Astrocyte of the cerebellum (primary cell): ENCODE data around the gene UROS.

ENCODE experiments used
- DNase-seq: peaks from one replicate; pipeline ENCODE4 v3.0.0-alpha.2; 2011; ENCODE audit warnings: low read depth
- H3K4me3 ChIP-seq: 2 replicates; pipeline ENCODE4 v1.5.1; 2011; ENCODE audit warnings: mild to moderate bottlenecking, low read depth, low read length, moderate library complexity
- CTCF ChIP-seq: IDR thresholded peaks from 2 replicates; pipeline ENCODE4 v1.5.1; 2012; ENCODE audit warnings: low read length, low read depth, moderate library complexity, mild to moderate bottlenecking; ENCODE audit errors: missing control alignments
- in situ Hi-C: cut with HindIII; loops from 2 replicates; pipeline ENCODE4 v1.10.0; 2017; ENCODE audit warnings: low sequenced_read_pairs

UROS gene

GRCh38 chr10:125857185-125857760 is 34.2 kb upstream of the UROS start:
- in situ Hi-C loops = no loop called here
- no peak for DNase-seq
- no peak for TF ChIP-seq CTCF
- H3K4me3 ChIP-seq = no peak overlapping the region

- TF ChIP-seq CTCF = no peak
These were observed 29.4 kb upstream of the UROS start for GRCh38 chr10:125852487-125852886.

GRCh38 chr10:125850766-125851731 is 28.0 kb upstream of the UROS start:
- DNase-seq = no peak
- TF ChIP-seq CTCF = no peak
- H3K4me3 ChIP-seq = no peak overlapping the region
- in situ Hi-C loops = no loop called here

More at GRCh38 chr10:125852487-125852886, 29.4 kb upstream of the UROS start:
- no peak for DNase-seq
- H3K4me3 ChIP-seq = no peak overlapping the region
- in situ Hi-C loops = no loop called here

GRCh38 chr10:125849448-125849847 is 26.4 kb upstream of the UROS start:
- DNase-seq = no peak
- in situ Hi-C loops = no loop called here
- TF ChIP-seq CTCF = no peak
- H3K4me3 ChIP-seq = no peak overlapping the region

- no peak for DNase-seq
- TF ChIP-seq CTCF = no peak
- in situ Hi-C loops = no loop called here
- H3K4me3 ChIP-seq = no peak overlapping the region
These were observed 25.8 kb upstream of the UROS start for GRCh38 chr10:125848857-125849256.

GRCh38 chr10:125848371-125848770 is 25.3 kb upstream of the UROS start:
- DNase-seq = no peak
- no peak for TF ChIP-seq CTCF
- H3K4me3 ChIP-seq = no peak overlapping the region
- in situ Hi-C loops = no loop called here
